Mesodermal cell (in vitro differentiated cells): ENCODE data around the gene NEDD4L.

Source experiments
- H3K27ac ChIP-seq: 2 replicates; pipeline ENCODE4 v1.7.0; 2013; ENCODE audit warnings: mild to moderate bottlenecking, low read depth, low read length, moderate library complexity; ENCODE audit not compliant: severe bottlenecking
- H3K36me3 ChIP-seq: 2 replicates; pipeline ENCODE4 v1.7.1; 2013; ENCODE audit warnings: mild to moderate bottlenecking, low read length, moderate library complexity; ENCODE audit not compliant: control insufficient read depth, insufficient read depth
- H3K4me1 ChIP-seq: one replicate; pipeline ENCODE4 v1.7.1; 2013; ENCODE audit warnings: mild to moderate bottlenecking, low read length; ENCODE audit not compliant: insufficient read depth, control insufficient read depth, poor library complexity, severe bottlenecking
- H3K4me3 ChIP-seq: 2 replicates; pipeline ENCODE4 v1.7.0; 2013; ENCODE audit warnings: low read length, control low read depth, mild to moderate bottlenecking; ENCODE audit not compliant: insufficient read depth, poor library complexity, severe bottlenecking; ENCODE audit errors: extremely low read depth
- H3K9me3 ChIP-seq: 2 replicates; pipeline ENCODE4 v1.7.1; 2013; ENCODE audit warnings: mild to moderate bottlenecking, low read length, moderate library complexity; ENCODE audit not compliant: control insufficient read depth
- WGBS, 2 experiments: methylation state at CpG; one replicate each; pipeline ENCODE4 v1.1.5; 2013; ENCODE audit warnings: missing lambda C conversion rate in 2 of 2; ENCODE audit not compliant: insufficient coverage in 2 of 2; 5-methylcytosine and 5-hydroxymethylcytosine counted together

The NEDD4L gene

GRCh38 chr18:58394602-58395425, 350.8 kb downstream of the NEDD4L start:
- no peak overlapping the region for H3K4me3 ChIP-seq
- peaks cover 3% of the 10 kb centered on the region for H3K36me3 ChIP-seq
- no peaks in the 10 kb centered on the region for H3K4me1 ChIP-seq
- no peak overlapping the region for H3K27ac ChIP-seq
- 90 to 98% methylated on average over 7 to 8 of the region's 12 CpGs for WGBS, 2 experiments
- H3K9me3 ChIP-seq, result no peaks in the 10 kb centered on the region

GRCh38 chr18:58396144-58396543, 352.1 kb downstream of the NEDD4L start:
- peaks cover 3% of the 10 kb centered on the region for H3K36me3 ChIP-seq
- no peak overlapping the region for H3K27ac ChIP-seq
- WGBS, 2 experiments, result 93 to 98% methylated on average over 6 to 9 of the region's 10 CpGs

DNA sequence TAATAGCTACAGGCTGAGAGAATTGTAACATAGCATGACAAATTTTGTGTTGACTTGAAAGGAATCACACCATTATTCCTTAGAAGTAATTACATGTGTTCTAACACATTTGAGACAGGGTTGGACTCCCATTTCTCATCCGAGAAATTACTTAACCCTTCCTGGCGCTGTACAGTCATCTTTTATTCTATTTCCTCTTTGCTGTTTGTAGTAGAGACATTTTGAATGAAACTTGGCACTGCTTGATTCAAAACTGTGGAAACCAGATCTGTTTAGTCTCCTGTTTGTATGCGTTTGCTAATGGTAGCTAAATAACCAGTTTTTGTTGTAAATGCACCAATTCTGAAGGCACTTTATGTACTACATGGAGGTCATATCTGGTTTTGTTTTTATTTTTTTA, 352.9 kb downstream of the NEDD4L start:
- Histone ChIP-seq H3K4me3 (no peak overlapping the region), H3K9me3 (no peaks in the 10 kb centered on the region), H3K27ac (no peak overlapping the region), H3K4me1 (no peaks in the 10 kb centered on the region), H3K36me3 (peaks cover 3% of the 10 kb centered on the region)
- 86 to 100% methylated on average over 1 of the region's 3 CpGs for WGBS, 2 experiments

More at GRCh38 chr18:58396144-58396543, 352.1 kb downstream of the NEDD4L start:
- no peaks in the 10 kb centered on the region for H3K4me1 ChIP-seq
- no peak overlapping the region for H3K4me3 ChIP-seq
- no peaks in the 10 kb centered on the region for H3K9me3 ChIP-seq

DNA sequence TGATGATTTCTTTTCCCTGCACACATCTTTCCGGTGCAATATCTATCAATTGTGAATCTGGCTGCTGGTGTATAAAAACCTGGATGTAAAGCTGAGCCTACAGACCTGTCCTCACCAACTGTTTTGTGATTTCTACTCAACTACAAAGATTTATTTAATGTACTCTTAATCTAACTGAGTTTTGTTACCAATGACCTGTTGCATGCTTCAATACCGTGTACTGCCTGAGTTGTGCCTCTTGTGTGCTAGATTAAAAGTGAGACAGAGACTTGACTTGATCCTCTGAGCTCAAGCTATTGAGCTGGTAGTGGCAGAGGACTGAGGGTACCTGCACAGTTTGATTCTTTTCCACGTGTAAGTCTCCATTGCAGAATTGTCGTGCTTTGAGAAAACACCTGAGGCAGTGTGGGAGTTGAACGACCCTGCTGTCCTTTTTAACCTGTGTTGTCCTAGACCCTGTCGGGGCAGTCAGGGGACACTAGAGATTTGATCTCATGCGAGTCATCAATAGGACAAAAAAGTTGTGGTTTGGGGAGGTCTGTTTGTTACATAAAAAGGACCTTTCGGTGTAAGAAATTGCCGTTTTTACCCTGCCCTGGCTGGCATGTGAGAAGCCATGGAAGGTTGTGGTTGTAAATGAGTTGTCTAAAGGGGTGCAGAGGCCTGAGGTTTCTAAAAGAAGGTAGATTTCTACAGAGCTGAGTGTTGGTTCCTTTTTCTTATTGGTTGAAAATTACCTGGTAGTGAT, 353.5 kb downstream of the NEDD4L start:
- no peak overlapping the region for H3K4me3 ChIP-seq
- H3K4me1 ChIP-seq, result no peaks in the 10 kb centered on the region
- H3K36me3 ChIP-seq, result peaks cover 3% of the 10 kb centered on the region
- 82 to 90% methylated on average over 7 of the region's 9 CpGs for WGBS, 2 experiments
- H3K9me3 ChIP-seq, result no peaks in the 10 kb centered on the region
- H3K27ac ChIP-seq, result no peak overlapping the region

GRCh38 chr18:58398648-58399398, 354.8 kb downstream of the NEDD4L start:
- WGBS, 2 experiments, result 89 to 90% methylated on average over 7 to 10 of the region's 11 CpGs
- no peaks in the 10 kb centered on the region for H3K4me1 ChIP-seq
- no peak overlapping the region for H3K4me3 ChIP-seq
- no peak overlapping the region for H3K27ac ChIP-seq
- H3K36me3 ChIP-seq, result peaks cover 3% of the 10 kb centered on the region
- H3K9me3 ChIP-seq, result no peaks in the 10 kb centered on the region

DNA sequence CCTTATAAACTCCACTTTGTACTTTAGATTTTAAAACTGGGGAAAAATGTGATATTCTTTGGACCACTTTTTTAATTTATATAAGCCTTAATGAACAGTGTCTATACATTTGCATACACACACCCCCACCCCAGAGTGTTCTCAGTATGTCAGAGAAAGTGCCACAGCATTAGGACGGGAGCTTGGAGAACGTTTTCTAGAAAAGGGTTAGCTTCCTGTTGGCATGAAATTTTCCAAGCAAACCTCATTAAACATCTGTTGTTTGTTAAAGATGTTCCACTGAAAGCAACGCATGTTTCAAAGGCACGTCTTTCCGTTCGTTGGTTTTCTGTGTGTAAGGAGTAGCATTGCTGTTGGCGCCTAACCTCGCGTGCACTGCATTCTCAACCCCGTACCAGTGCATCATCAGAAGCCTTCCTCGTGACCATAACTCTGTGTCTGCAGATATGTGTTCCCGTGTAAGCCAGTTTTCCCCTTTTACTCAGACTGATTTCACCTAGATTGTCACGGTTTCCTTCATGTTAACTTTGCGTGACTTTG, 356.4 kb downstream of the NEDD4L start:
- Histone ChIP-seq H3K9me3 (no peaks in the 10 kb centered on the region), H3K27ac (no peak overlapping the region), H3K4me3 (no peak overlapping the region), H3K4me1 (no peaks in the 10 kb centered on the region), H3K36me3 (no peaks in the 10 kb centered on the region)
- 94 to 98% methylated on average over 11 to 12 of the region's 14 CpGs for WGBS, 2 experiments

GRCh38 chr18:58401191-58401590, 357.2 kb downstream of the NEDD4L start:
- H3K27ac ChIP-seq, result no peak overlapping the region
- no peaks in the 10 kb centered on the region for H3K36me3 ChIP-seq
- H3K4me3 ChIP-seq, result no peak overlapping the region
- no peaks in the 10 kb centered on the region for H3K9me3 ChIP-seq
- H3K4me1 ChIP-seq, result no peaks in the 10 kb centered on the region
- 100% methylated on average over 1 of the region's 2 CpGs for WGBS, 2 experiments

DNA sequence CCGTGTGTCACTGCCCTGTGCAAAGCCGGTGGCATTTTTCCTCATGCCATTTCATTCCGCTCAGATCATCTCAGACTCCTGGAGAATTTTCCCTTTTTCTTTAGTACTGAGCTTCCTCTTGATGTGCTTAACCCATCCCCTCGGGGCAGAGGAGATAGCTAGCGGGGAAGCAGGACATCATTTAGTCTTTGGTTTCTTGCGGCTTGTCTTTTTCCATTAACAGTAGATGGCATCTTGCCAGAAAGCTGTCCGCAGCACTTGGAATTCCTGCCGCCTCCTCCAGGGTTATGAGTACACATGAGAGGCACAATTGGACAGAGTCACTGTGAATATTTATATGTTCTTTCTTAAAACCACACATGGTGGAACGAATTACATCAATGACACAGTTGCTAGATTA, 358.2 kb downstream of the NEDD4L start:
- H3K9me3 ChIP-seq, result no peaks in the 10 kb centered on the region
- WGBS, 2 experiments, result 88 to 92% methylated on average over 8 to 9 of the region's 9 CpGs
- no peak overlapping the region for H3K27ac ChIP-seq
- no peak overlapping the region for H3K4me3 ChIP-seq
- no peaks in the 10 kb centered on the region for H3K36me3 ChIP-seq
- no peaks in the 10 kb centered on the region for H3K4me1 ChIP-seq

DNA sequence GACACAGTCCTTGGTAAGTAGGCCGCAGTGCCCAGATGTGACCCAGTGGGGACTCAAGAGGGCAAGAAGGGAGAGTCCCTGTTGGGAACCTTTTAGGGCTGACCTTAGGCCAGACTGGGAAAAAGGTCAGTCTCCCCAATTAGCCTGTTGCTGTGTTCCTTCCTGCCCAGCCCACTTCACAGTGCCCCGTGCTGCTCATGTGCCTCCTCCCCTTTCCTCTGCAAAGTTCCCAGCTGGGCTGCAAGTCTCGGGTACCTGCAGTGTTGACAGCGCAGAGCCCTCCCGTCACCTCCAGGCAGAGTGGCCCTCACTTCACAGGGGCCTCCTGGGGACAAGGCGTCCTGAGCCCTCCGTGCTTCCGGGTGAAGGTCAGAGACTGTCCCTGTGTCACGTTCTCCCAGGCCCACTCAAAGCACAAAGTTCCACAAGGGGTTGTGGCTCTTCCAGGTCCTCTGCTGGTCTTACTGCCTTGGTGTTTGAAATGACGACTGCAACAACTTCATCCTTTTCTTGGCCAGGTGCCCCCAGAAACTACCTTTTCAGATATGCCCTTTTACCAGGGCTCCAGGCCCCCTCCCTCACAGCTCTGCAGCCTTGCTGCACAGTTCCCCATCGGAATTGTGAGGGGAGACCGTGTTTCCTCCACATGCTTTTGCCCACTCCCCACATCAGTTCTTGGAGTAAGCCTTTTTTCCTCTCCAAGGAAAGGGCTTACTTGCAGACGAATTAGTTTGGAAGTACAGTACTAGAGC, 359.1 kb downstream of the NEDD4L start:
- 79 to 82% methylated on average over 11 of the region's 13 CpGs for WGBS, 2 experiments
- H3K27ac ChIP-seq, result no peak overlapping the region
- no peaks in the 10 kb centered on the region for H3K9me3 ChIP-seq
- no peaks in the 10 kb centered on the region for H3K36me3 ChIP-seq
- no peak overlapping the region for H3K4me3 ChIP-seq
- H3K4me1 ChIP-seq, result no peaks in the 10 kb centered on the region
